Stimulated activated naive CD8-positive, alpha-beta T cell treated with anti-CD3 and anti-CD28 coated beads, Interleukin-15, amount 100 ng/mL, for 72 hours (primary cell): Measurements from ENCODE around the gene SCYGR7.
A peak's percentile ranks its signal among the peaks of the same experiment; 100 is the strongest.
"Not testable (repeated sequence)": the region's sequence is repeated elsewhere in the genome, so short reads cannot be mapped to it uniquely, and the experiment has no call there.

Source experiments
- ATAC-seq: fragments of 150-1000 bp; cut with Tn5 transposase; 2 replicates; pipeline ENCODE4 v1.10.0; 2021; ENCODE audit warnings: mild to moderate bottlenecking, moderate library complexity
- DNase-seq, 2 donors: peaks; one replicate each; pipeline ENCODE4 v3.0.0; 2021 to 2022
- H3K27ac Mint-ChIP-seq, 2 donors: one replicate each; pipeline ENCODE4 v1.8.0; 2022; ENCODE audit warnings: mild to moderate bottlenecking in 2 of 2, mixed read lengths in 2 of 2, moderate library complexity in 2 of 2
- H3K27me3 Mint-ChIP-seq: one replicate; pipeline ENCODE4 v1.8.0; 2022; ENCODE audit warnings: mixed read lengths
- H3K4me1 Mint-ChIP-seq: one replicate; pipeline ENCODE4 v1.8.0; 2022; ENCODE audit warnings: mild to moderate bottlenecking, mixed read lengths
- H3K4me3 Mint-ChIP-seq, 2 donors: one replicate each; pipeline ENCODE4 v1.8.0; 2022; ENCODE audit warnings: mild to moderate bottlenecking in 2 of 2, mixed read lengths in 2 of 2, moderate library complexity in 1 of 2
- H3K9me3 Mint-ChIP-seq, 2 donors: one replicate each; pipeline ENCODE4 v1.8.0; 2022; ENCODE audit warnings: mixed read lengths in 2 of 2

The SCYGR7 gene, protein sequence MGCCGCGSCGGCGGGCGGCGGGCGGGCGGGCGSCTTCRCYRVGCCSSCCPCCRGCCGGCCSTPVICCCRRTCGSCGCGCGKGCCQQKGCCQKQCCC

GRCh38 chr2:227728035-227728434, at the start of gene SCYGR7:
Gene SCYGR7 (plus strand): TSS chr2:227728335. CDS start chr2:227728335, 0 bp downstream.
- H3K27me3 Mint-ChIP-seq, result peaks cover 25% of the 10 kb centered on the region
- H3K4me1 Mint-ChIP-seq, result no peaks in the 10 kb centered on the region
- no peak for ATAC-seq
- H3K4me3 Mint-ChIP-seq, result no peak within 1 kb of the TSS
- DNase-seq, result no peak
- peak within 1 kb of the TSS in 1 of 2 donors; percentile 40 for H3K27ac Mint-ChIP-seq
- H3K9me3 Mint-ChIP-seq, result no peaks in the 10 kb centered on the region

GRCh38 chr2:227684258-227684657, 43.9 kb upstream of the SCYGR7 start:
- no peak for ATAC-seq
- Mint-ChIP-seq H3K9me3 (no peaks in the 10 kb centered on the region), H3K4me3 (no peak overlapping the region), H3K27ac (no peak overlapping the region), H3K4me1 (no peaks in the 10 kb centered on the region), H3K27me3 (peaks cover 11% of the 10 kb centered on the region)
- no peak for DNase-seq

DNA sequence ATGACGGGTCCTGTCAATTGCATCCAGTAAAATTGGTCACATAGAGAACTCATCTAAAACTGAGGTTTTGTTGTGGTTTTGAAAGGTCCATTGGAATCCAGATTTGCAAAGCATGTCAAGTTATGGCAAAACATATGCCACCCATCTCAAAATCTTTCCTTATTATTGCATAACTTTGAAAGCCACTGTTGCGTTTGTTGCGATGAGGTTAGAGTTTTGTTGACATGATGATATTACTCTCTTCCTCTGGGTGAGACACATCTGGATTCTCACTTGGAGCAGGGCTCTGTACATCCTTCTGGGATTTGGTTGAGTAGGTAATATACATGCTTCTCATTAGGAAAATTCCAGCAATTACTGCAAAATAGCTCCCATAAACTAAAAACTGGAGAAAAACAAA, 40.9 kb upstream of the SCYGR7 start:
- Mint-ChIP-seq H3K4me3 (no peak overlapping the region), H3K9me3 (no peaks in the 10 kb centered on the region), H3K27ac (no peak overlapping the region), H3K4me1 (no peaks in the 10 kb centered on the region), H3K27me3 (peaks cover 39% of the 10 kb centered on the region)
- DNase-seq, result no peak
- no peak for ATAC-seq

- Mint-ChIP-seq H3K4me1 (no peaks in the 10 kb centered on the region), H3K9me3 (no peaks in the 10 kb centered on the region), H3K4me3 (no peak overlapping the region), H3K27me3 (peaks cover 17% of the 10 kb centered on the region), H3K27ac (no peak overlapping the region)
- no peak for ATAC-seq
- DNase-seq, result no peak
Measured at GRCh38 chr2:227696990-227697679, 31.0 kb upstream of the SCYGR7 start.

DNA sequence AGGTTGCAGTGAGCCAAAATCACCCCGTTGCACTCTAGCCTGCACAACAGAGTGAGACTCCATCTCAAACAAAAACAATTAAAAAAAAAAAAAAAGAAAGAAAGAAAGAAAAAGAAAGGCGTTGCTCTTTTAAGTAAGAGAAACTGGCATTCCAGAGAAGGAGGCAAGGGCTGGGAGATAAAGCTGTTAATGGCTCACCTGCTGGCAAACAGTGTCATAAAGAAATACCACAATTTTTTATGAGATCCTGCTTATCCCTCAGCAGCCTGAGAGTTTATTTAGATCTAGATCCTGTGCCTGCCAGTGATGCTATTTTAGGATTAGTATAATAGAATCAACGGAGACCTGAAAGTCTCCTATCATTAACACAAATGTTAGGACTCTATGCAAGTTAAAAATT, 26.6 kb upstream of the SCYGR7 start:
- Mint-ChIP-seq H3K9me3 (no peaks in the 10 kb centered on the region), H3K27me3 (peaks cover 8% of the 10 kb centered on the region), H3K4me3 (no peak overlapping the region), H3K27ac (peak overlapping the region in 1 of 2 donors; percentile 25), H3K4me1 (no peaks in the 10 kb centered on the region)
- ATAC-seq, result no peak
- DNase-seq, result no peak

- no peaks in the 10 kb centered on the region for H3K4me1 Mint-ChIP-seq
- peaks cover 8% of the 10 kb centered on the region for H3K27me3 Mint-ChIP-seq
- H3K4me3 Mint-ChIP-seq, result no peak overlapping the region
- no peak overlapping the region for H3K27ac Mint-ChIP-seq
- no peaks in the 10 kb centered on the region for H3K9me3 Mint-ChIP-seq
- ATAC-seq (no peak), DNase-seq (no peak)
Measured at GRCh38 chr2:227703280-227703732, 24.8 kb upstream of the SCYGR7 start.

GRCh38 chr2:227703961-227704360, 24.2 kb upstream of the SCYGR7 start:
- Mint-ChIP-seq H3K4me1 (no peaks in the 10 kb centered on the region), H3K27ac (no peak overlapping the region), H3K9me3 (no peaks in the 10 kb centered on the region), H3K27me3 (peaks cover 8% of the 10 kb centered on the region), H3K4me3 (no peak overlapping the region)
- DNase-seq, result no peak
- no peak for ATAC-seq

GRCh38 chr2:227706859-227707258, 21.3 kb upstream of the SCYGR7 start:
- no peaks in the 10 kb centered on the region for H3K4me1 Mint-ChIP-seq
- peaks cover 8% of the 10 kb centered on the region for H3K27me3 Mint-ChIP-seq
- no peaks in the 10 kb centered on the region for H3K9me3 Mint-ChIP-seq
- ATAC-seq (peak; percentile 35), DNase-seq (no peak)
- H3K27ac Mint-ChIP-seq, result no peak overlapping the region
- no peak overlapping the region for H3K4me3 Mint-ChIP-seq

- no peaks in the 10 kb centered on the region for H3K9me3 Mint-ChIP-seq
- H3K4me1 Mint-ChIP-seq, result no peaks in the 10 kb centered on the region
- ATAC-seq, result no peak
- H3K27ac Mint-ChIP-seq, result no peak overlapping the region
- no peak overlapping the region for H3K4me3 Mint-ChIP-seq
- DNase-seq, result no peak
- peaks cover 13% of the 10 kb centered on the region for H3K27me3 Mint-ChIP-seq
Measured at GRCh38 chr2:227707390-227707789, 20.7 kb upstream of the SCYGR7 start.

DNA sequence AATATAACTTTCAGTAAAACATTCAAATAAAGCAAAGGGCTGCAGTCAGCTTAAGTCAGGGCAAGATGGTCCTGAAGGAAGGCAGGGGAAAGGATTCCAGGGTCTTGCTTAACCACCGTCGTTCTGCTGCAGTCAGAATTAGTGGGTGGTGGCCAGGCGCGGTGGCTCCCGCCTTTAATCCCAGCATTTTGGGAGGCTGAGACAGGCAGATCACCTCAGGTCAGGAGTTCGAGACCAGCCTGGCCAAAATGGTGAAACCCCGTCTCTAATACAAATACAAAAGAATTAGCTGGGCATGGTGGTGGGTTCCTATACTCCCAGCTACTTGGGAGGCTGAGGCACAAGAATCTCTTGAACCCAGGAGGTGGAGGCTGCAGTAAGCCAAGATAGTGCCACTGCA, 17.1 kb upstream of the SCYGR7 start:
- H3K27ac Mint-ChIP-seq, result no peak overlapping the region
- peaks cover 13% of the 10 kb centered on the region for H3K27me3 Mint-ChIP-seq
- no peak overlapping the region for H3K4me3 Mint-ChIP-seq
- ATAC-seq, result no peak
- DNase-seq, result no peak
- H3K4me1 Mint-ChIP-seq, result no peaks in the 10 kb centered on the region
- no peaks in the 10 kb centered on the region for H3K9me3 Mint-ChIP-seq

- Mint-ChIP-seq H3K27ac (no peak overlapping the region), H3K4me1 (peaks cover 7% of the 10 kb centered on the region), H3K27me3 (peaks cover 27% of the 10 kb centered on the region), H3K4me3 (no peak overlapping the region), H3K9me3 (no peaks in the 10 kb centered on the region)
- DNase-seq (no peak), ATAC-seq (no peak)
Measured at GRCh38 chr2:227713291-227713690, 14.8 kb upstream of the SCYGR7 start.

DNA sequence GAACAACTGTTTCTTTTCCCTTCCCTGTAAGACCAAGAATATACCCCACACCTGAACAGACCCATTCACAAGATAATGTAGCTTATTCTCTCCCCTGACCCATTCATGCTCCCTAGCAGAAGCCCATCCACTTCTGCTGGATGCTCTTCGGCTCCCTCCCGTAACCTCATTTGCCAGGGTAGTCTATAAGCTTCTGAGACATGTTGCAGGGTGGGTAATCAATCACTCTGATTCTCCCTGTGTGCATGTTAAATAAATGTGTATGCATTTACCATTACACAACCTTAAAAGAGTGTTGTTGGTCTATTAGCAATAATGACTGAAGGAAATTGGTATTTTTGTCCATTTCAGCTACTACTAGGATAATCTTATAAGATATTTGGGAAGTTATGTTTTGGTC, 11.6 kb upstream of the SCYGR7 start:
- ATAC-seq, result no peak
- peaks cover 7% of the 10 kb centered on the region for H3K4me1 Mint-ChIP-seq

DNA sequence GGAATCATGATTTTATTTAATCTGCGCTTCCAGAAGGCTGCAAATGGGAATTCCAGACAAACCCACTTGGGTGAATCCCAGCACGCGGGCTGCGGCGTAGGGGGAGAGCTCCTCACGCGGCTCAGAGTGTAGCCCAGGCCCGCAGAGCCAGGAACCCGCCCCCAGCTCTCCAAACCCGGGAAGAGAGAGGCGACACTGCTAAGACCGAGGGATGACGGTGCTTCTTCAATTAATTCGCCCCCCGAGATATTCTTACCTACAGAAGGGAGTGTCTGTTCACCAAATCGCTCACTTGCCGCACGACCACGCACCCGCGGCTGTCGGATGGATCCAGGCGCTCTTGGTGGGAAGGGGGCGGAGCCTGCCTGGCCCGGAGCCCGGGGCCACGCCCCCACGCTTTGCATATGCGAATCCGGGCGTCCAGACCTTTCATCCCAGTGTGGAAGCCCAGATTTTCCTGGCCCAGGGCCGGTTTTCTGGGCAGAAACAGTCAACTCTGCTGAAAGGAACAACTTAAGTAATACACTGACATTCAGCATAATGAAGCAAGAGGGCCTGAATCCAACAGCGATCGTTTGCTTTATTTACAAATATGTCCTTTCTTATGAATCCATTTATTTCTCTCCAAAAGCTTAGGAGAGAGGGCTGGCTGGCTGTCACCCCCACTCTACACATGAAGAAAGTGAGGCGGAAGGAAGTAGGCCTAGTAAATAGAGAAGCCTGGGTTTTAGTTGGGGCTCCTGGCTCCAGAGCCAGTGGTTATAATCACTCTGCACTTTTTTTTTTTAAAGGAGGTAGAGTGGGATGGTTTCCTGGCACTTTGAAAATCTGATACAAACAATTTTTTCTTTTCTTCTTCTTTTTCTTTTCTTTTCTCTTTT, 10.2 kb upstream of the SCYGR7 start, which contains the start of gene SLC19A3:
SLC19A3 (minus strand) TSS at position 342 of the 881 bp plus-strand sequence. CDS start 15,710 bp downstream, outside the sequence.
- DNase-seq (no peak), ATAC-seq (no peak)
- peak within 1 kb of the TSS; percentile 7 to 75 for H3K4me3 Mint-ChIP-seq
- no peaks in the 10 kb centered on the region for H3K9me3 Mint-ChIP-seq
- H3K27me3 Mint-ChIP-seq, result peaks cover 51% of the 10 kb centered on the region
- H3K4me1 Mint-ChIP-seq, result peaks cover 7% of the 10 kb centered on the region
- peak within 1 kb of the TSS in 1 of 2 donors; percentile 36 for H3K27ac Mint-ChIP-seq

More for the DNA sequence above, 11.6 kb upstream of the SCYGR7 start:
- H3K4me3 Mint-ChIP-seq, result no peak overlapping the region
- H3K27me3 Mint-ChIP-seq, result peaks cover 44% of the 10 kb centered on the region
- H3K27ac Mint-ChIP-seq, result no peak overlapping the region
- no peak for DNase-seq
- no peaks in the 10 kb centered on the region for H3K9me3 Mint-ChIP-seq

GRCh38 chr2:227719641-227720040, 8.5 kb upstream of the SCYGR7 start:
- no peak overlapping the region for H3K4me3 Mint-ChIP-seq
- no peak for ATAC-seq
- no peaks in the 10 kb centered on the region for H3K9me3 Mint-ChIP-seq
- no peak for DNase-seq
- H3K27me3 Mint-ChIP-seq, result peaks cover 52% of the 10 kb centered on the region
- no peak overlapping the region for H3K27ac Mint-ChIP-seq
- peaks cover 7% of the 10 kb centered on the region for H3K4me1 Mint-ChIP-seq

- no peak for DNase-seq
- Mint-ChIP-seq H3K27ac (no peak overlapping the region), H3K9me3 (no peaks in the 10 kb centered on the region), H3K4me3 (no peak overlapping the region), H3K27me3 (peaks cover 59% of the 10 kb centered on the region), H3K4me1 (peaks cover 7% of the 10 kb centered on the region)
- no peak for ATAC-seq
Measured at GRCh38 chr2:227720680-227721079, 7.5 kb upstream of the SCYGR7 start.

GRCh38 chr2:227722821-227723220, 5.3 kb upstream of the SCYGR7 start:
- H3K4me1 Mint-ChIP-seq, DNase-seq, H3K27ac Mint-ChIP-seq, ATAC-seq, H3K9me3 Mint-ChIP-seq, H3K4me3 Mint-ChIP-seq: not testable (repeated sequence)
- peaks cover 44% of the 10 kb centered on the region for H3K27me3 Mint-ChIP-seq
